ENCODE measurements around the gene ARHGEF17. TPM values are rescaled to one million over a fixed set of nuclear protein-coding genes. Genes with fewer than 3 reads are reported as not detected.

Gene ARHGEF17
- total RNA-seq, 4 donors from 2014 or later: 12.0 to 44.9 (median 27.1) TPM

DNA sequence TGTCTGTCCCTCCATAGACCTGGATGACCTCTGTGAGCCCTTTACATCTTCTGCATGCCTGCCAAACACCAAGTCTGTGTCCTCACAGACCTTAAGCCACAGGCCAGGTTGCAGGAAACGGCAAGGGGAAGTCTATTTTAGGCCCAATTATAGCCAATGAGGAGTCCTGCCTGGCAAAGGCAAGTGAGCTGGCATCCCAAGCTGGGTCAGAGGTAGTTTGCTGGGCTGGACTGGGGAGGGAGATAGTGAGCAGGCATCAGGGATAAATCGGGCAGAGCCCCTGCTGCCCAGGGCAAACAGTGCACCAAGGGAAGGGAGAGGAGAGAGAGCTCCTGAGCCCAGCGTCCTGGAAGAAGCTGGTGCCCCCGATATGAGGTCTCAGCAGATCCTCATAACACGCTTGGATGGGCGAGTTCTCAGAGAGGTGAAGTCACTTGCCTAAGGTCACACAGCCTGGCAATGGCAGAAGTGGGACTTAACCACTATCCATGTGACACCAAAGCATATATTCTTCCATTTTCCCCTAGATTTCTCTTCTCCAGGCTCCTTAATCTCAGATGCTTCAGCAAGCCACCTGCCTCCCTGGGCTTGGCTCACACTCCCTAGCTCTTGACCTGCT lies 64.4 kb downstream of the ARHGEF17 start:
- intact Hi-C loops (cut with DNase I; ENCODE audit: low total_unique reads) (no loop called here), in situ Hi-C loops (cut with MboI; ENCODE audit: low pct_ligation_motif_present in 1 of 4, low pct_unique_long_range_greater_than_20kb in 1 of 4, low sequenced_read_pairs in 3 of 4) (no loop called here)
- DNase-seq: no peak
- H3K36me3 ChIP-seq: no peaks in the 10 kb centered on the region
- H3K27me3 ChIP-seq: no peaks in the 10 kb centered on the region
- peaks cover 0 to 18% (median 10%) of the 10 kb centered on the region in 4 donors for H3K4me1 ChIP-seq
- H3K9me3 ChIP-seq: no peaks in the 10 kb centered on the region
- WGBS, 2 donors (ENCODE audit: low coverage in 1 of 2): 65% methylated on average over 6 of the region's 6 CpGs; no CpG with 5 or more reads in 1 of the 2 donors
- TF ChIP-seq POLR2AphosphoS5 (IDR thresholded peaks at IDR 0.05): no peak
- TF ChIP-seq, protein P1, sequence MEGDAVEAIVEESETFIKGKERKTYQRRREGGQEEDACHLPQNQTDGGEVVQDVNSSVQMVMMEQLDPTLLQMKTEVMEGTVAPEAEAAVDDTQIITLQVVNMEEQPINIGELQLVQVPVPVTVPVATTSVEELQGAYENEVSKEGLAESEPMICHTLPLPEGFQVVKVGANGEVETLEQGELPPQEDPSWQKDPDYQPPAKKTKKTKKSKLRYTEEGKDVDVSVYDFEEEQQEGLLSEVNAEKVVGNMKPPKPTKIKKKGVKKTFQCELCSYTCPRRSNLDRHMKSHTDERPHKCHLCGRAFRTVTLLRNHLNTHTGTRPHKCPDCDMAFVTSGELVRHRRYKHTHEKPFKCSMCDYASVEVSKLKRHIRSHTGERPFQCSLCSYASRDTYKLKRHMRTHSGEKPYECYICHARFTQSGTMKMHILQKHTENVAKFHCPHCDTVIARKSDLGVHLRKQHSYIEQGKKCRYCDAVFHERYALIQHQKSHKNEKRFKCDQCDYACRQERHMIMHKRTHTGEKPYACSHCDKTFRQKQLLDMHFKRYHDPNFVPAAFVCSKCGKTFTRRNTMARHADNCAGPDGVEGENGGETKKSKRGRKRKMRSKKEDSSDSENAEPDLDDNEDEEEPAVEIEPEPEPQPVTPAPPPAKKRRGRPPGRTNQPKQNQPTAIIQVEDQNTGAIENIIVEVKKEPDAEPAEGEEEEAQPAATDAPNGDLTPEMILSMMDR (IDR thresholded peaks at IDR 0.05): no peak
- no peak for TF ChIP-seq EP300 (IDR thresholded peaks at IDR 0.05; ENCODE audit: low read depth)
- TF ChIP-seq POLR2A (IDR thresholded peaks at IDR 0.05): no peak
- no peak overlapping the region for H3K27ac ChIP-seq
- no peak overlapping the region for H3K4me3 ChIP-seq

DNA sequence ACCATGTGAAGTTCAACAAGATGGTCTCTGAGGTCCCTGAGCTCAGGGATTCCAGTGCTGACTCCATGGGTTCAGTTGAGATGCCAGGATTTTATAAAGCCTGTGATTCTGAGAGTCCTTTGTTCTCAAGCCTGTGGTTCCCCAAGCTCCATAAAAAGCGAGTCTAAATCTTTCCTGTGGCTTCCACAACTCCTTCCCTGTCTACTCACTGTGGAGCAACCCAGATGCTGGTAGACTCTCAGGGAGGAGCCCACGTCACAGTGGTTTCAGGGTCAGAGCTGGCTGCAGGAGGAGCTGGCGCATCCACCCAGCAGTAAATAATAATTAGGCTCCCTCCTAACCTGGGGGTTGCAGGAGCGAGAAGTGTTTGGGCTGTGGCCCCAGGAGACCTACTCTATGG lies 66.1 kb downstream of the ARHGEF17 start:
- Histone ChIP-seq H3K4me1 (peaks cover 0 to 21% (median 12%) of the 10 kb centered on the region in 4 donors), H3K36me3 (no peaks in the 10 kb centered on the region), H3K27ac (no peak overlapping the region), H3K9me3 (no peaks in the 10 kb centered on the region), H3K4me3 (no peak overlapping the region), H3K27me3 (no peaks in the 10 kb centered on the region)
- WGBS, 2 donors (ENCODE audit: low coverage in 1 of 2): 83% methylated on average over 4 of the region's 4 CpGs; no CpG with 5 or more reads in 1 of the 2 donors
- in situ Hi-C loops (cut with MboI; ENCODE audit: low pct_ligation_motif_present in 1 of 4, low pct_unique_long_range_greater_than_20kb in 1 of 4, low sequenced_read_pairs in 3 of 4) (no loop called here), intact Hi-C loops (cut with DNase I; ENCODE audit: low total_unique reads) (no loop called here)
- DNase-seq: no peak
- TF ChIP-seq, protein P1 (IDR thresholded peaks at IDR 0.05): no peak
- no peak for TF ChIP-seq POLR2AphosphoS5 (IDR thresholded peaks at IDR 0.05)
- no peak for TF ChIP-seq EP300 (IDR thresholded peaks at IDR 0.05; ENCODE audit: low read depth)
- no peak for TF ChIP-seq POLR2A (IDR thresholded peaks at IDR 0.05)

- H3K4me1 ChIP-seq: peaks cover 0 to 27% (median 12%) of the 10 kb centered on the region in 4 donors
- WGBS, 2 donors (ENCODE audit: low coverage in 1 of 2): 46 to 100% methylated on average over 1 to 6 of the region's 6 CpGs
- H3K27me3 ChIP-seq: no peaks in the 10 kb centered on the region
- H3K27ac ChIP-seq: peak overlapping the region; percentile 85 to 92 (median 88)
- no peak for DNase-seq
- TF ChIP-seq, protein P1 (IDR thresholded peaks at IDR 0.05): no peak
- TF ChIP-seq EP300 (IDR thresholded peaks at IDR 0.05; ENCODE audit: low read depth) (no peak), POLR2A (IDR thresholded peaks at IDR 0.05) (no peak), POLR2AphosphoS5 (IDR thresholded peaks at IDR 0.05) (no peak)
- no peaks in the 10 kb centered on the region for H3K36me3 ChIP-seq
- in situ Hi-C loops (cut with MboI; ENCODE audit: low pct_ligation_motif_present in 1 of 4, low pct_unique_long_range_greater_than_20kb in 1 of 4, low sequenced_read_pairs in 3 of 4): no loop called here
- peak overlapping the region in 3 of 4 donors; percentile 47 to 82 (median 68) for H3K4me3 ChIP-seq
- intact Hi-C loops (cut with DNase I; ENCODE audit: low total_unique reads): no loop called here
- H3K9me3 ChIP-seq: no peaks in the 10 kb centered on the region
Measured at GRCh38 chr11:73375830-73376159, 67.7 kb downstream of the ARHGEF17 start.

- Histone ChIP-seq H3K4me1 (peaks cover 0 to 27% (median 12%) of the 10 kb centered on the region in 4 donors), H3K27me3 (no peaks in the 10 kb centered on the region), H3K36me3 (no peaks in the 10 kb centered on the region), H3K9me3 (no peaks in the 10 kb centered on the region), H3K27ac (peak within 1 kb of the TSS; percentile 85 to 92 (median 88)), H3K4me3 (peak within 1 kb of the TSS; percentile 47 to 82 (median 60))
- in situ Hi-C loops (cut with MboI; ENCODE audit: low pct_ligation_motif_present in 1 of 4, low pct_unique_long_range_greater_than_20kb in 1 of 4, low sequenced_read_pairs in 3 of 4): no loop called here
- TF ChIP-seq, protein P1 (IDR thresholded peaks at IDR 0.05): peak; percentile 89 to 95 (median 92)
- TF ChIP-seq POLR2A (IDR thresholded peaks at IDR 0.05) (peak; percentile 53), POLR2AphosphoS5 (IDR thresholded peaks at IDR 0.05) (peak; percentile 68 to 83 (median 82)), EP300 (IDR thresholded peaks at IDR 0.05; ENCODE audit: low read depth) (no peak)
- intact Hi-C loops (cut with DNase I; ENCODE audit: low total_unique reads): no loop called here
- WGBS, 2 donors (ENCODE audit: low coverage in 1 of 2): 0% methylated on average over 34 of the region's 96 CpGs; no CpG with 5 or more reads in 1 of the 2 donors
- peak; percentile 93 for DNase-seq
Measured at GRCh38 chr11:73376160-73376802, 68.2 kb downstream of the ARHGEF17 start, which contains the start of gene RELT. TSS of gene RELT (plus strand) at chr11:73376399. CDS start at chr11:73389137, 12,738 bp downstream.

Measured in transverse colon (tissue), 4 donors.